Progenitor cell of endocrine pancreas (in vitro differentiated cells): ENCODE results near the gene TTC28. TPM values are rescaled to one million over a fixed set of nuclear protein-coding genes. Genes with fewer than 3 reads are reported as not detected.

Source experiments
- DNase-seq: peaks from one replicate; pipeline ENCODE4 v3.0.0; 2021; ENCODE audit warnings: low spot score; ENCODE audit not compliant: unreplicated experiment
- H3K27ac Mint-ChIP-seq: 2 replicates; pipeline ENCODE4 v1.8.0; 2021; ENCODE audit warnings: mild to moderate bottlenecking, moderate library complexity, mixed read lengths
- H3K27me3 Mint-ChIP-seq: 2 replicates; pipeline ENCODE4 v1.8.0; 2021; ENCODE audit warnings: mixed read lengths
- H3K36me3 Mint-ChIP-seq: 2 replicates; pipeline ENCODE4 v1.8.0; 2022; ENCODE audit warnings: mixed read lengths; ENCODE audit not compliant: insufficient read depth
- H3K4me1 Mint-ChIP-seq: 2 replicates; pipeline ENCODE4 v1.8.0; 2021; ENCODE audit warnings: low read depth, mixed read lengths
- H3K4me3 Mint-ChIP-seq: 2 replicates; pipeline ENCODE4 v1.8.0; 2021; ENCODE audit warnings: low read depth, mild to moderate bottlenecking, moderate library complexity, mixed read lengths
- H3K9me3 Mint-ChIP-seq: 2 replicates; pipeline ENCODE4 v1.8.0; 2021; ENCODE audit warnings: low read depth, mixed read lengths
- total RNA-seq: library from RNA; stranded (reverse); gene quantifications from 2 replicates; pipeline ENCODE4 v1.2.1, GENCODE V29; 2021
- TF ChIP-seq, protein P1 (sequence below): fragments of 200-600 bp; sonication (generic); IDR thresholded peaks from one replicate; pipeline ENCODE4 v1.5.0; 2021; ENCODE audit warnings: antibody characterized with exemption, mild to moderate bottlenecking; ENCODE audit not compliant: unreplicated experiment

TTC28 gene
- total RNA-seq, 1 donor from 2014 or later, result 35.2 TPM

- TF ChIP-seq, protein P1, sequence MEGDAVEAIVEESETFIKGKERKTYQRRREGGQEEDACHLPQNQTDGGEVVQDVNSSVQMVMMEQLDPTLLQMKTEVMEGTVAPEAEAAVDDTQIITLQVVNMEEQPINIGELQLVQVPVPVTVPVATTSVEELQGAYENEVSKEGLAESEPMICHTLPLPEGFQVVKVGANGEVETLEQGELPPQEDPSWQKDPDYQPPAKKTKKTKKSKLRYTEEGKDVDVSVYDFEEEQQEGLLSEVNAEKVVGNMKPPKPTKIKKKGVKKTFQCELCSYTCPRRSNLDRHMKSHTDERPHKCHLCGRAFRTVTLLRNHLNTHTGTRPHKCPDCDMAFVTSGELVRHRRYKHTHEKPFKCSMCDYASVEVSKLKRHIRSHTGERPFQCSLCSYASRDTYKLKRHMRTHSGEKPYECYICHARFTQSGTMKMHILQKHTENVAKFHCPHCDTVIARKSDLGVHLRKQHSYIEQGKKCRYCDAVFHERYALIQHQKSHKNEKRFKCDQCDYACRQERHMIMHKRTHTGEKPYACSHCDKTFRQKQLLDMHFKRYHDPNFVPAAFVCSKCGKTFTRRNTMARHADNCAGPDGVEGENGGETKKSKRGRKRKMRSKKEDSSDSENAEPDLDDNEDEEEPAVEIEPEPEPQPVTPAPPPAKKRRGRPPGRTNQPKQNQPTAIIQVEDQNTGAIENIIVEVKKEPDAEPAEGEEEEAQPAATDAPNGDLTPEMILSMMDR, result no peak
- Mint-ChIP-seq H3K36me3 (peaks cover 3% of the 10 kb centered on the region), H3K27ac (no peak overlapping the region), H3K9me3 (peaks cover 3% of the 10 kb centered on the region), H3K4me3 (no peak overlapping the region), H3K27me3 (no peaks in the 10 kb centered on the region), H3K4me1 (no peaks in the 10 kb centered on the region)
- no peak for DNase-seq
These were observed 42.4 kb downstream of the TTC28 start for GRCh38 chr22:28637225-28637624.

GRCh38 chr22:28630177-28630574, 49.5 kb downstream of the TTC28 start:
- peaks cover 8% of the 10 kb centered on the region for H3K4me1 Mint-ChIP-seq
- no peak overlapping the region for H3K4me3 Mint-ChIP-seq
- TF ChIP-seq, protein P1, result no peak
- H3K36me3 Mint-ChIP-seq, result no peaks in the 10 kb centered on the region
- no peaks in the 10 kb centered on the region for H3K27me3 Mint-ChIP-seq
- H3K9me3 Mint-ChIP-seq, result no peaks in the 10 kb centered on the region
- H3K27ac Mint-ChIP-seq, result no peak overlapping the region
- DNase-seq, result no peak

DNA sequence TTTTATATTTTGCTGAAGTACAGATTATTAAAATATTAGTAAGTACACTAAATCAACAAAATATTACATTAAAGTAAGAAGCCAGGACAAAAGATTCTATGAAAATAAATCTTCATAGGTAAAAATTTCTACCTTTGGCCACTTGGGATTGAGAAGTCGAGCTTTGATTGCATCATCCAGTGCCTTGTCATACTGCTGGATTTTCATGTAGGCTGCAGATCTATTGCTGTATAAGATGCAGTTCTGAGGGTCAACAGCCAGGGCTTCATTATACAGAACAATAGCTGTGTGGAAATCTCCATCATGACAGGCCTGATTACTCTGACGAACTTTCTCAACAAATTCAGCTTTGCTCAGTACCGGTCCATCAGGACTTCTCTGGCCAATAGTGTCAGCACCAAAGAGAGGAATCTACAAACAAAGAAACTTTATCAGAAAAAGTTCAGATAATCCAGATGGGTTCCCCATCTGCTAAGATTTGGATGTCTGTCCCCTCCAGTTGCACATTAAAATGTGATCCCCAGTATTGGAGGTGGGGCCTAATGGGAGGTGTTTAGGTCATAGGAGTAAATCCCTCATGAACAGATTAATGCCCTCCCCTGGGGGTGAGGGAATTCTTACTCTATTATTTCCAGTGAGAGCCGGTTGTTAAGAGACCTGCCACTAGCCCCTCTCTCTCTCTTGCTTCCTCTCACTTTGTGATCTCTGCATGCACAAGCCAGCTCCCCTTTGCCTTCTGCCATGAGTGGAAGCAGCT, 50.0 kb downstream of the TTC28 start:
- TF ChIP-seq, protein P1, result no peak
- H3K9me3 Mint-ChIP-seq, result no peaks in the 10 kb centered on the region
- no peak for DNase-seq
- peaks cover under 1% of the 10 kb centered on the region for H3K36me3 Mint-ChIP-seq
- H3K27ac Mint-ChIP-seq, result peak overlapping the region; percentile 9
- no peak overlapping the region for H3K4me3 Mint-ChIP-seq
- no peaks in the 10 kb centered on the region for H3K27me3 Mint-ChIP-seq
- H3K4me1 Mint-ChIP-seq, result peaks cover 8% of the 10 kb centered on the region

GRCh38 chr22:28628766-28629165, 50.9 kb downstream of the TTC28 start:
- no peaks in the 10 kb centered on the region for H3K27me3 Mint-ChIP-seq

GRCh38 chr22:28627791-28628190, 51.8 kb downstream of the TTC28 start:
- TF ChIP-seq, protein P1, result no peak
- DNase-seq, result no peak
- Mint-ChIP-seq H3K4me1 (peaks cover 10% of the 10 kb centered on the region), H3K27ac (no peak overlapping the region), H3K27me3 (no peaks in the 10 kb centered on the region), H3K9me3 (no peaks in the 10 kb centered on the region), H3K36me3 (peaks cover 1% of the 10 kb centered on the region), H3K4me3 (no peak overlapping the region)

More at GRCh38 chr22:28628766-28629165, 50.9 kb downstream of the TTC28 start:
- Mint-ChIP-seq H3K4me3 (no peak overlapping the region), H3K9me3 (no peaks in the 10 kb centered on the region), H3K4me1 (peaks cover 10% of the 10 kb centered on the region), H3K27ac (no peak overlapping the region), H3K36me3 (peaks cover 1% of the 10 kb centered on the region)
- TF ChIP-seq, protein P1, result no peak
- no peak for DNase-seq
